Natural killer cell (primary cell): Measurements from ENCODE around the gene PRODH2. TPM values are rescaled to one million over a fixed set of nuclear protein-coding genes. Genes with fewer than 3 reads are reported as not detected.
"Not testable (repeated sequence)": the region's sequence is repeated elsewhere in the genome, so short reads cannot be mapped to it uniquely, and the experiment has no call there.

Experiments
- ATAC-seq, 3 donors: fragments of 150-1000 bp in 2 of 3; fragments of 200-7000 bp in 1 of 3; cut with Tn5 transposase; 1 replicate in 1 of 3; 2 replicates in 2 of 3; pipeline ENCODE4 v1.10.0; 2021; ENCODE audit warnings: mild to moderate bottlenecking in 2 of 3, moderate library complexity in 2 of 3
- DNase-seq, 2 donors: peaks; one replicate each; pipeline versions ENCODE4 v3.0.0 to v3.0.0-alpha.2; 2013 to 2021; ENCODE audit warnings: mixed read lengths in 1 of 2
- H3K27ac ChIP-seq: one replicate; pipeline ENCODE4 v1.5.1; 2013; ENCODE audit warnings: mild to moderate bottlenecking, low read length
- H3K27me3 ChIP-seq: one replicate; pipeline ENCODE4 v1.6.1; 2013; ENCODE audit warnings: low read length; ENCODE audit not compliant: control insufficient read depth, insufficient read depth
- H3K36me3 ChIP-seq: one replicate; pipeline ENCODE4 v1.6.1; 2013; ENCODE audit warnings: low read length; ENCODE audit not compliant: control insufficient read depth, insufficient read depth
- H3K4me1 ChIP-seq: one replicate; pipeline ENCODE4 v1.6.1; 2013; ENCODE audit warnings: low read length; ENCODE audit not compliant: control insufficient read depth, insufficient read depth
- H3K4me3 ChIP-seq: one replicate; pipeline ENCODE4 v1.5.1; 2013; ENCODE audit warnings: low read length
- H3K9me3 ChIP-seq: one replicate; pipeline ENCODE4 v1.6.1; 2013; ENCODE audit warnings: low read length; ENCODE audit not compliant: control insufficient read depth, insufficient read depth
- H3K27ac Mint-ChIP-seq, 2 donors: one replicate each; pipeline ENCODE4 v1.8.0; 2022; ENCODE audit warnings: mild to moderate bottlenecking in 2 of 2, mixed read lengths in 2 of 2, moderate library complexity in 1 of 2
- H3K27me3 Mint-ChIP-seq, 2 donors: one replicate each; pipeline ENCODE4 v1.8.0; 2022; ENCODE audit warnings: low read depth in 2 of 2, mixed read lengths in 2 of 2
- H3K36me3 Mint-ChIP-seq: one replicate; pipeline ENCODE4 v1.8.0; 2022; ENCODE audit warnings: mixed read lengths
- H3K4me1 Mint-ChIP-seq, 2 donors: one replicate each; pipeline ENCODE4 v1.8.0; 2022; ENCODE audit warnings: mixed read lengths in 2 of 2
- H3K4me3 Mint-ChIP-seq: one replicate; pipeline ENCODE4 v1.8.0; 2022; ENCODE audit warnings: mild to moderate bottlenecking, moderate library complexity, mixed read lengths
- H3K9me3 Mint-ChIP-seq, 2 donors: one replicate each; pipeline ENCODE4 v1.8.0; 2022; ENCODE audit warnings: mixed read lengths in 2 of 2
- CTCF ChIP-seq: fragments of 200-600 bp; IDR thresholded peaks from one replicate; pipeline ENCODE4 v1.8.0; 2022; ENCODE audit warnings: antibody characterized with exemption
- WGBS: methylation state at CpG from one replicate; pipeline ENCODE4 v1.1.7; 2013; ENCODE audit warnings: missing lambda C conversion rate; ENCODE audit not compliant: insufficient coverage; 5-methylcytosine and 5-hydroxymethylcytosine counted together
- intact Hi-C: fragments of 100-400 bp; cut with micrococcal nuclease; formaldehyde crosslinking; loops from one replicate; pipeline ENCODE4 v1.14.2; 2022
- total RNA-seq, 4 donors: library from RNA; stranded (reverse); fragments of 120-200 nt in 1 of 4; gene quantifications; one replicate each; pipeline versions ENCODE4 v1.2.3 to v1.2.4, GENCODE V29; 2013 to 2022

PRODH2 gene
- total RNA-seq, 3 donors from 2014 or later (not counting 1 experiment from before 2014, with no cell fraction given) = not detected

GRCh38 chr19:35774274-35775045 is 38.2 kb downstream of the PRODH2 start:
- Histone ChIP-seq H3K27ac (no peak overlapping the region), H3K9me3 (no peaks in the 10 kb centered on the region), H3K4me1 (peaks cover 16% of the 10 kb centered on the region), H3K36me3 (no peaks in the 10 kb centered on the region), H3K4me3 (peak overlapping the region; percentile 15), H3K27me3 (no peaks in the 10 kb centered on the region)
- no peak for TF ChIP-seq CTCF
- no peaks in the 10 kb centered on the region for H3K27me3 Mint-ChIP-seq
- H3K4me1 Mint-ChIP-seq = peaks cover 18 to 27% of the 10 kb centered on the region in 2 donors
- WGBS = 62% methylated on average over 16 of the region's 16 CpGs
- H3K36me3 Mint-ChIP-seq = no peaks in the 10 kb centered on the region
- H3K4me3 Mint-ChIP-seq = peak overlapping the region; percentile 90
- ATAC-seq (no peak), DNase-seq (no peak)
- intact Hi-C loops = loop anchor here (1.0 kb wide), 3 partner anchors 16 to 34 kb away; partner anchors contain the start of genes PROSER3, PSENEN and U2AF1L4
- no peaks in the 10 kb centered on the region for H3K9me3 Mint-ChIP-seq
- peak overlapping the region; percentile 43 to 72 for H3K27ac Mint-ChIP-seq

GRCh38 chr19:35773020-35773806 is 39.4 kb downstream of the PRODH2 start:
- Mint-ChIP-seq H3K9me3 (no peaks in the 10 kb centered on the region), H3K27me3 (no peaks in the 10 kb centered on the region), H3K4me3 (no peak overlapping the region), H3K27ac (no peak overlapping the region), H3K36me3 (no peaks in the 10 kb centered on the region), H3K4me1 (peaks cover 18 to 27% of the 10 kb centered on the region in 2 donors)
- Histone ChIP-seq H3K27me3 (no peaks in the 10 kb centered on the region), H3K36me3 (peaks cover 2% of the 10 kb centered on the region), H3K9me3 (no peaks in the 10 kb centered on the region), H3K4me3 (no peak overlapping the region), H3K4me1 (peaks cover 16% of the 10 kb centered on the region), H3K27ac (no peak overlapping the region)
- no peak for DNase-seq
- 89% methylated on average over 8 of the region's 9 CpGs for WGBS
- intact Hi-C loops = no loop called here
- ATAC-seq = no peak
- no peak for TF ChIP-seq CTCF

GRCh38 chr19:35772362-35772761 is 40.3 kb downstream of the PRODH2 start:
- H3K4me3 Mint-ChIP-seq, H3K4me3 ChIP-seq, H3K36me3 Mint-ChIP-seq, H3K9me3 ChIP-seq, H3K27ac ChIP-seq, DNase-seq, H3K27me3 ChIP-seq, ATAC-seq, intact Hi-C loops, H3K36me3 ChIP-seq, H3K27me3 Mint-ChIP-seq, H3K9me3 Mint-ChIP-seq, H3K27ac Mint-ChIP-seq: not testable (repeated sequence)
- peaks cover 18 to 27% of the 10 kb centered on the region in 2 donors for H3K4me1 Mint-ChIP-seq
- H3K4me1 ChIP-seq = peaks cover 16% of the 10 kb centered on the region
- WGBS = 94% methylated on average over 5 of the region's 5 CpGs

- Histone ChIP-seq H3K4me3 (no peak overlapping the region), H3K27me3 (no peaks in the 10 kb centered on the region), H3K27ac (no peak overlapping the region), H3K4me1 (no peaks in the 10 kb centered on the region), H3K36me3 (peaks cover 16% of the 10 kb centered on the region), H3K9me3 (no peaks in the 10 kb centered on the region)
- H3K27me3 Mint-ChIP-seq = no peaks in the 10 kb centered on the region
- DNase-seq = no peak
- H3K9me3 Mint-ChIP-seq = no peaks in the 10 kb centered on the region
- no peaks in the 10 kb centered on the region for H3K36me3 Mint-ChIP-seq
- no peak for ATAC-seq
- H3K27ac Mint-ChIP-seq = no peak overlapping the region
- intact Hi-C loops = no loop called here
- H3K4me1 Mint-ChIP-seq = no peaks in the 10 kb centered on the region
- no peak overlapping the region for H3K4me3 Mint-ChIP-seq
- TF ChIP-seq CTCF = no peak
- 91% methylated on average over 15 of the region's 15 CpGs for WGBS
These were observed 44.6 kb downstream of the PRODH2 start for GRCh38 chr19:35768082-35768421.
